NCI-H524 (cell line): ENCODE measurements around the gene CNTD1.
A peak's percentile ranks its signal among the peaks of the same experiment; 100 is the strongest.

Experiments
- DNase-seq, 2 experiments: peaks; one replicate each; lab custom pipeline; 2025; lab: John Stamatoyannopoulos, UW

Gene CNTD1

GRCh38 chr17:42779304-42779935, 19.2 kb upstream of the CNTD1 start:
- DNase-seq: peak in 1 of 2 experiments; percentile 69

GRCh38 chr17:42779936-42780850, 18.5 kb upstream of the CNTD1 start, which contains the start of gene WNK4:
WNK4 (plus strand) TSS chr17:42780610; CDS start chr17:42780699, 89 bp downstream.
- DNase-seq: peak; percentile 39 to 41

- DNase-seq: no peak
Measured at GRCh38 chr17:42780851-42781638, 17.6 kb upstream of the CNTD1 start.

GRCh38 chr17:42781639-42782165, 17.0 kb upstream of the CNTD1 start:
- DNase-seq: no peak

- DNase-seq: no peak
Measured at GRCh38 chr17:42782166-42783061, 16.2 kb upstream of the CNTD1 start.

GRCh38 chr17:42783062-42783790, 15.4 kb upstream of the CNTD1 start:
- DNase-seq: no peak

GRCh38 chr17:42783791-42784138, 14.9 kb upstream of the CNTD1 start:
- no peak for DNase-seq

GRCh38 chr17:42784409-42784808, 14.3 kb upstream of the CNTD1 start:
- DNase-seq: no peak

DNA sequence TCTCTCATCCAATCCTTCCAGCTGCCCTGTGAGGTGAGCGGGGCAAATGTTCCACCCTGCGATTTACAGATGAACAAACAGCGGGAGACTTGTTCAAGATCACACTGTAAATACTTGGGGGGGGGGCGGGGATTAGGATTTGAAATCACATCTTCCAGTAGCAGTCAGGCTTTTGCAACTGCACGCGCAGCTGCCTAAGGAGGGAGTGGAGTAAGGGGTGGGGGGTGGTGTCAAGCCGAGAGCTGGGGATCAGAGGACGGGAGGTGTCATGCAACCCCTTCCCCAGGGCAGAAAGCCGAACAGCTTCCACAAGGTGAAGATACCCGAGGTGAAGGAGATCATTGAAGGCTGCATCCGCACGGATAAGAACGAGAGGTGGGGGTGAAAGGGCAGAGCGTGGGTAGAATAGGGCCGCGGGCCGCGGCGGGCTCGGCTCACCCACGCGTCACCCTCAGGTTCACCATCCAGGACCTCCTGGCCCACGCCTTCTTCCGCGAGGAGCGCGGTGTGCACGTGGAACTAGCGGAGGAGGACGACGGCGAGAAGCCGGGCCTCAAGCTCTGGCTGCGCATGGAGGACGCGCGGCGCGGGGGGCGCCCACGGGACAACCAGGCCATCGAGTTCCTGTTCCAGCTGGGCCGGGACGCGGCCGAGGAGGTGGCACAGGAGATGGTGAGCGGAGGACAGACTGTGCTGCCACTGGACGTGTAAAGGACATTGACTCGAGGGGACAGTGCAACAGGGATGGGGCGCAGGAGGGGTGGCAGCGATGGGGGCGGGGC, 13.7 kb upstream of the CNTD1 start:
- no peak for DNase-seq

DNA sequence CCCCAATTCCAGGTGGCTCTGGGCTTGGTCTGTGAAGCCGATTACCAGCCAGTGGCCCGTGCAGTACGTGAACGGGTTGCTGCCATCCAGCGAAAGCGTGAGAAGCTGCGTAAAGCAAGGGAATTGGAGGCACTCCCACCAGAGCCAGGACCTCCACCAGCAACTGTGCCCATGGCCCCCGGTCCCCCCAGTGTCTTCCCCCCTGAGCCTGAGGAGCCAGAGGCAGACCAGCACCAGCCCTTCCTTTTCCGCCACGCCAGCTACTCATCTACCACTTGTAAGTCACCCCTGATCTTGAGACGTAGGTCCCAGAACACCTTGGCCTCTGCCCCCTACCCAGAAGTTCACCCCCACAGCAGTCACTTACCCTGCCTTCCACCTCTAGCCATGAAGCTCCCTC, 11.4 kb upstream of the CNTD1 start:
- no peak for DNase-seq

DNA sequence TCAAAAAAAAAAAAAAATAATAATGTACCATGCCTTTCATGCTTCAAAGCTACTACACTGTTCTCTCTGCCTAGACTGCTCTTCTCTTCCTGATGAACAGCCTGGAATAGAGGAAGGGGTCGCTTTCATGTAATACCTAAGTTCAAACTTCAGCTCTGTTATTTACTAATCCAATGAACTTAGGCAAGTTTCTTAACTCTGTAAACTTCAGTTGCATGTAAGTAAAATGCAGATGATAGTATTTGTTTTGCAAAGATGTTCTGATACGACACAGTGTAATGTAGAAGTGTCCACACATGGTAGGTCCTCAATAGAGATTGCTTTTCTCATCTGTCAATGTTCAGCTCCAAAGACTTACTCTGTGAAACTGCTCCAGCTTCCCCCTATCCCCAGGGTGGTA, 6.7 kb upstream of the CNTD1 start:
- no peak for DNase-seq

- DNase-seq: no peak
Measured at GRCh38 chr17:42792545-42792944, 6.1 kb upstream of the CNTD1 start.

DNA sequence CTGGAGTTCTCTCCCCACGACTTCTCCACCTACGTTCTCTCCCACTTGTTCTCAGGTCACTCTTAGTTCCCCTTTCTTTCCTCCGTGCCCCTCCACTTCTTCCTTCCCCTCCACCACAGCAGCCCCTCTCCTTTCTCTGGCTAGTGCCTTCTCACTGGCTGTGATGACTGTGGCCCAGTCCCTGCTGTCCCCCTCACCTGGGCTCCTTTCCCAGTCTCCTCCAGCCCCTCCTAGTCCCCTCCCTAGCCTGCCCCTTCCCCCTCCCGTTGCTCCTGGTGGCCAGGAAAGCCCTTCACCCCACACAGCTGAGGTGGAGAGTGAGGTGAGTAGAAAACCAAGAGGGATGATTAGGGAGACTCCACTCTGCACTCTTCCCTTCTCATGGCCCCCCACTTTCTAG, 3.6 kb upstream of the CNTD1 start:
- no peak for DNase-seq

- no peak for DNase-seq
Measured at GRCh38 chr17:42795465-42795864, 3.2 kb upstream of the CNTD1 start.

DNA sequence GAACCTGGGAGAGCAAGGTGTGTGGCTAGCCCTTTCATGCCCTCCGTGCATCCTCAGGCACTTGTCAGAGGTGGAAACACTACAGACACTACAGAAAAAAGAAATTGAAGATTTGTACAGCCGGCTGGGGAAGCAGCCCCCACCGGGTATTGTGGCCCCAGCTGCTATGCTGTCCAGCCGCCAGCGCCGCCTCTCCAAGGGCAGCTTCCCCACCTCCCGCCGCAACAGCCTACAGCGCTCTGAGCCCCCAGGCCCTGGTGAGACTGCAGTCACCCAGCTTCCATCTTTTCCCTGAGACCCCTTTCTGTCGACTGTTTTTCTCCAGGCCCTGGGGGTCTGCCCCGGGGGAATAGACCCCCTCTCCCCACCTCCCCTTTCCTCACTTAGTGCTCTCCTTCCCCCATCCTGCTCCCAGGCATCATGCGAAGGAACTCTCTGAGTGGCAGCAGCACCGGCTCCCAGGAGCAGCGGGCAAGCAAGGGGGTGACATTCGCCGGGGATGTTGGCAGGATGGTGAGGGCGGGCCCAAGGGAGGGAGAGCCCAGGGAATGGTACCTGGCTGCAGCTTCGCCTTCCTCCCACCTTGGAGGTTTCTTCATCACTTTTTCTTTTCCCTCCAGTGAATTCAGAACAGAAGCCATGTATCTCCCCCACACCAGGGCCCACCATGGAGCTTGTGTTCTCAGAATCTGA, 2.4 kb upstream of the CNTD1 start:
- no peak for DNase-seq

- DNase-seq: no peak
Measured at GRCh38 chr17:42797067-42798007, 1.3 kb upstream of the CNTD1 start.

- DNase-seq: no peak
Measured at GRCh38 chr17:42798011-42798382, 664 bp upstream of the CNTD1 start.
